ENCODE results near the gene MLLT3.

MLLT3 gene

DNA sequence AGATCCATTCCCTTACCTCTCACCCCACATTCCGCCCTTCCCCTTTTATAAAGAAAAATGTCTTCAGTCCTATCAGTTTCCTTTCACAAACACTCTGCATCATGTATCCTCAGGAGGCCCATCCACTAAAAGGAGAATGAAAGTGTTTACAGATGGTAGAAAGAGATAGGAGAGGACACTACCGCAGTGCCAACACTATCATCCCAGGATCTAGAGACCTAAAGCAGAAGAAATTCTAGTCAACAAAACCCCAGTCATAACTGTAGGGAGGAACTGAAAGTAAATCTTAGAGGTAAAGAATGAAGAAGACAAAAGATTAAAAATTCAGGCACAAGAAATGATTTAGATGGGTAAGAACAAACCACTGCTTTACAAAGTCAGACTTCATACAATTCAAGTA is 114.1 kb downstream of the MLLT3 start:
- DNase-seq, result no peak

DNA sequence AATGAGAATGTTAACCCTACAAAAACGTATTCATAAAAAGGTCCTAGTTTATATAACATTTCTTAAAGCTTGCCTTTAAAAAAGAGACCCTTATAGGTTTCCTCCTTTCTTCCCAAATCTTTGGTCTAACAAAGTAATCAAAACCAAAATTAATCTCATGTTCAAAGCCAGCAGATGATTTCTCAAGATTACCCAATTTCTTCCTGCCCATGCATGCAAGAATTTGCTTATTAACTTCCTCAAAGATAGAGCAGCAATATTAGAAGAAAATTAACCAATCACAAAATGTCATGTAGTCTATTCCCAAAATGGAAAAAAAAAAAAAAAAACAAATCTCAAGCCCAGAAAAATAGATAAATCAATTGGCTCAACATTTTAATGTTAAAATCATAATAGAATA is 114.9 kb downstream of the MLLT3 start:
- no peak for DNase-seq

DNA sequence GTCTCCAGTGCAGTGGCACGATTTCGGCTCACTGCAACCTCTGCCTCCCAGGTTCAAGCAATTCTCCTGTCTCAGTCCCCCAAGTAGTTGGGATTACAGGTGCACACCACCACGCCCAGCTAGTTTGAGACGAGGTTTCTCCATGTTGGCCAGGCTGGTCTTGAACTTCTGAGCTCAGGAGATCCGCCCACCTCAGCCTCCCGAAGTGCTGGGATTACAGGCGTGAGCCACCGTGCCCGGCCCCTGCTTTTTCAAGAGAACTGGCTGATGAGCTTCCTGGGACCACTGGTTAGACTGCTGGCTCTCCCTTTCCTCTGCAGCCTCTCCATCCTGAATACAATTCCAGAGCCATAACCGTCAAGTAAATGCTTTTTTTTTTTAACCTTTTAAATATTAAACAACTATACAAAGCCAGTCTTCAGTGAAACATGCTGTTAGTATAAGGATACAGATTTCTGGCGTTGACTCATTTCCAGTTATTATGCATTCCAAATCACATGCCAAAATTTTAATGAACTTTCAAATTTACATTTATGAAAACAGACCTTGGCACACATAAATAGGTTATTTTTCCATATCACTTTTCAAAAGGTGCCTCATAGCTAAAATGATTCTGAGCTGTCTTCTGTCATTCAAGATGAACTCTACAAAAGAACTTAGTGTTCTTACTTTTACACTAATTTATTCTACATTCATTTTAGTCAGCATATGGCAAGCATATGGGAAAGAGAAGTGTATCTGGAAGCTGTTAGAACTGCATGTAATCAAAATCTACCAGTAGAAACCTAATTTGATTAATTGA is 116.0 kb downstream of the MLLT3 start:
- DNase-seq, result no peak

DNA sequence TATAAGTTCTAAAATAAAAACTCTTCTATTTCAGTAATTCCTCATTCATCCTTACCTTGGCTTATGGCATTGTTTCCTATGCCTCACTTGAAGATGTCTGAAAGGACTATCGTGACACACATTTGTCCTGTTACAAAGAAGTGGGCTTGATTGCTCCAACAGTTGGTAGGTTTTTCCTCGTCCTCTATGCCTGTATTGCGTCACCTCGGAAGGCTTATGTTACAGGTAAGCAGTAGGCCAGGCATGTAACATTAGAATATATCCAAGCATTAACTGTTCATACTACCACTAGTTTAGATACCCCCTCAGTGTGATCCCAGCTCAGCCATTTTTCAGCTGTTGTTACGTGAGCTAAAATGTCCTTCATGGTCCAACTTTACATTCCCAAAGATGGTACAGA is 116.7 kb downstream of the MLLT3 start:
- no peak for DNase-seq

DNA sequence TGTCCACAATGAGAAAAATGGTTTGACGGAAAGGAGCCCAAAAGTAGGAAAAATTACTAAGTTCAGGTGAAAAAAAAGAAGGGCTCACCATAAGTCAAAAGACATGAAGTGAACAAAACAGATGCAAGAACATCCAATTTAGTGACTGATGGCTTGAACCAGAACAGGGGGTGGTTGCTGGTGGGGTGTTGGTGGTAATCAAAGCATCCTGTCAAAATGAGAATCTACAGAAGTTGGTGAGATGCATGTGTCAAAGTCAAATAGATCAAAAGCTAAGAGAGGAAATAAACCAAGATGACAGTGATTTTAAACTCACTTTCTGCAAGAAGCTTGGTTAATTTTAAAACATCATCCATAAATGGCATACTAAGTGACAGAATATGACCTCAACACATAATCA is 117.4 kb downstream of the MLLT3 start:
- DNase-seq, result no peak

DNA sequence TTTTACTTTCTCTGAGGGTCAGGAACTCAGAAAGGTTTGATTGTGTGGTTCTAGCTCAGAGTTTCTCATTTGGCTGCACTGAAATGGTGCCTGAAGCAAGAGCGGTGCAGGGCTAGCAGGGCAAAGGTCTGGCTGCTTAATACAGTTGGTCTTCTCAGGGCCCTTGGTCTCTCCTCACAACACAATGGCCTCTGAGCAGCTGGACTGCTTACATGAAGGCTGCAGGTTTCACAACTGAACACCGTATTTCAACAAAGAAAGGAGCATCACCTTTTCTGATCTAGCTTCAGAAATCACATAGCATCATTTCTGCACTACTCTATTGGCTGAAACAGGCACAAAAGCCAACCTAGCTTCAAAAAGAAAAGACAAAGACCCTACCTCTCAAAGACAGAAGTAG is 122.2 kb downstream of the MLLT3 start:
- no peak for DNase-seq

DNA sequence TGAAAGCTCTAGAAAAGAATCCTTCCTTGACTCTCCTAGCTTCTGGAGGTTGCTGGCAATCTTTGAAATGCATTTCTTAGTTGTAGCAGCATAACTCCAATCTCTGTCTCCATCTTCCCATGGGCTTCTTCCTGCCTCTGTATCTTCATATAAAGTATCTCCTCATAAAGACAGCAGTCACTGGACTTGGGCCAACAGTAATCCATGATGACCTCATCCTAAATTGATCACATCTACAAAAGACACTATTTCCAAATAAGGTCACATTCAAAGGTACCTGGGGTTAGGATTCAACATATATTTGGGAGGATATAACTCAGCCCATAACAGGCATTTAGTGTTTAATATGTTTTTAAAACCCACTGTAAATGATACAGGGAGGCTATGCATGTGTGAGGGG is 123.3 kb downstream of the MLLT3 start:
- no peak for DNase-seq

DNA sequence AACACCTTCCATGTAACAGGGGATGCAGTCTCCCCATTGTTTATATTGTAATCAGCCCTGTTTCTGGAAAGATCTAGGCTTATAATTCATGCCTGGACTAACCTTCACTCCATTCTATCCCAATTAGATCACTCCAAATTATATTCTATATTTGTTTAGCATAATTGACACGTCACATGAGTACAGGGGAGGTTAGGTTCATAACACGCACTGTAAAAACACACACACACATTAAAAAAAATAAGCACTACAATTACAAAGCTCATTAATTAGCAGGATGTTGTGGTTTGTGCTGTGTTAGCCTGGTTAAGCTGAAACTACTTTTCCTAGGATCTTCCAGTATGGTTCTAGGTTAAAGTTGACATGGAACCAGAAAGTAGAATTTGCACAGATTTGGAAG is 126.0 kb downstream of the MLLT3 start:
- DNase-seq, result no peak

DNA sequence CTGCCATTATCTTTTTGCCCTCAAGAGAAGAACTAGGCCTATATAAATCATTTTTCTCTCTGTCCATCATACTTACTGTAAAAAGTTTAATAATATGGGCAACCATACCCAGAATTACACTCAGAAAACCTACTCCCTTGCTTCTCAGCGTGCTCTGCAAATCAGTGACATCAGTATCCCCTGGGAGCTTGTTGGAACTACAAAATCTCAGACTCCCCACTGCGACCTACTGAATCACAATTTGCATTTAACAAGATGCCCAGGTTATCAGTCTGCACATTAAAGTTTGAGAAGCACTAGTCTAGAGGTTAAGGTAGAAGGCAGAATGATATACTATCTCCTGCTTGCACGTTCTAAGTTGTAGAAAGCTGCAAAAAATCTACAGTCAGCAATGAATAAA is 127.2 kb downstream of the MLLT3 start:
- DNase-seq, result no peak

DNA sequence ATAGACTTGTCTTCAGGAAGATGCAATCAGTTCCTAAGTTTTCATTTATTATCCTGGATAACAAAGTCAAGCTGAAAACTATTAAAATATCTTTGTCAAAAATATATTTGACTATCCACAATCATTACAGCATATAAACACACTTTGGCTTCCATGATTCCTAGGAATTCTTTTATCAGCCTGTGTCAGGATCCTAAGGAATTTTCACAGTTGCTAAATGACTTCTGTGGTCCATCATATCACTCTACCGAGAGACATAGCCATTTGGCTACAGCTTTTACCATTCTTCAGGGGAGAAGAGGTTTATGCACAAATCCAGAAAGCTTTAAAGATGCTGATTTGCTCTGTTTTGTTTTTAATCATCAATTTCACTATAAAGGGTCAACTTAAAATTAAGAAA is 128.3 kb downstream of the MLLT3 start:
- DNase-seq, result no peak

DNA sequence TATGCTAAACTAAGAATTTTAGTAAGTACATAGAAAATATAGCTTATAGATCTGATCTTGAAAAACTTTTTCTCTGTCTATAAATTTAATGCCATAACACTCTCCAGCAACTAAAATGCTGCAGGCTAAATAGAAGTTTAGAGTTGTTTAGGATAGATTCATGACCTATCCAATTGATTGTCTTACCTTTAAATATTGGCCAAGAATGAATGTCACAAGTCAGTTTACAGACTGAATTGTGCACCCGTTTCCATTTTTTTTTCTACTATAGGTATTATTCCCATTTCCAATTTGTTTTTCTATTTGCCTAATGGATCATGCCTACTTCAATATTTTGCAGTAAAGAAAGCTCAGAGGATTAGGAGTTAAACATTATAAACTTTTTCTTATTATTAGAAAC is 129.5 kb downstream of the MLLT3 start:
- DNase-seq, result no peak

DNA sequence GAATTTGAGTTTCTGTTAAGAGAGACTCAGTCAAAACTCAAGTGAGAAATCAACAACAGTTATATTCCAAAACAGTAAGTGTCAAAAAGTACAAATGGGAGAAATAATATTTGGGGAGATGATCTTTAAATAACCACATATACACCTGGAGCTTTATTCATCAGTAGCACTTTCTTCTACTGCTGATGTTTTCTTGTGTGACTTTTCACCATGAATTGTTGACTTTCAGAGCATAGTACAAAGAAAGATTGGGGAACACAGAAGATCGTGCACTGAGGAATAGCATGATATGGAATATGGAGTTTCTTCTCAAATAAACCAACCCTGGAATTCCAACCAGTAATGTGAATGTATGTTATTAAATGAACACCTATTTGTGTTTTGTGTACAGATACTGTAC is 130.7 kb downstream of the MLLT3 start:
- DNase-seq, result no peak

DNA sequence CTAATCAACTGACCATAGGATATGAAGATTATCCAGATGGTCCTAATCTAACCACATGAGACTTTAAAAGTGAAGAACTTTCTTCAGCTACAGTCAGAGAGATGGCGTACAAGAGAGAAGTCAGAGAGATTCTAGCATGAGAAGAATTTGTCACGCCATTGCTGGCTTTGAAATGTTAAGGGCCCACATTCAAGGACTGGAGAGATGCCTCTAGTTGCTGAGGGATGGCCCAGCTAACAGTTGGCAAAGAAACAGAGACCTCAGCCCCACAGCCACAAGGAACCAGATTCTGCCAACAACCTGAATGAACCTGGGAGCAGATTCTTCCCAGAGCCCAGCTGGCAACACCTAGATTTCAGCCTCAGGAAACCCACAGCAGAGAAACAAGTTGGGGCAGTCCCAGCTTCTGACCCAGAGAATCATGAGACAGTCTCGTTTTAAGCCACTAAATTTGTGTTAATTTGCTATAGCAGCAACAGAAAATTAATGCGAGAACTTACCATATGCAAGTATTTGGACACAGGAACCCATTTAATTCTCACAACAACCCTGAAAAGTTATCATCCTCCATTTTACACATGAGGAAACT is 132.0 kb downstream of the MLLT3 start:
- DNase-seq, result no peak

DNA sequence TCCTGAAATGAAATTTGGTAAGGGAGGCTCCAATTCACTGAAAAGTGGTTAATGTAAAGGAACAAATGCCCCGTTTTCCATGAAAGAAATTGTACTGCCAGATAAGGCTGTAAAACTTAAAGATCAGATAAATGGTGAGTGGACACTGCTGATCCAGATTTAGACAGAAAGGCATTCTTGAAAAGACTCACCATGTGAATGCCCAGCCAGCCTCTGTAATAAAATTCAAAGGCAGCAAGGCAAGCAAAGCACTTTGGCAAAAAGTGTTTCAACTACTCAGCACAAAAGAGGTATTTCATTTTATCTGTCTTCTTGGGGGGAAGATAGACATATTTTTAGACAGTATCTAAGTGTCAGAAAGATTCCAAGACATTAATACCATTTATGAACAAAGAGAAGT is 133.6 kb downstream of the MLLT3 start:
- no peak for DNase-seq

DNA sequence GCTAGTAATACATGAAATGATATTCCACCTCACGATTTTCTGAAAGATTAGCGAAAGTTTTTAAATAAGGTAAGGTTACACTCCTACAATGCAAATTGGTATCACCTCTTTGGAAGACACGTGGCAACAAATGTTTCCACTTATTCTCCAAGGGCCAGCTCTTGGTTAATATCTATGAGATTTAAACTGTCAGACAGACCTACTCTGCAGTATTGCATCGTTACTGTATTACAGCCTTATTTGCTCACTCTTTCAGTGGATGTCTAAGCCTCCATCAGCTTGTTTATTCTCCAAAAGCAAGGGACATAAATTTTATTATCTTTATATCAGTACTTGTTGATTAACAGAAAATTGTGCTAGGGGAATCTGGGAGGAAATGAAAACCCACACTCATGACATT is 135.7 kb downstream of the MLLT3 start:
- peak in 1 of 2 experiments; percentile 3 for DNase-seq

DNA sequence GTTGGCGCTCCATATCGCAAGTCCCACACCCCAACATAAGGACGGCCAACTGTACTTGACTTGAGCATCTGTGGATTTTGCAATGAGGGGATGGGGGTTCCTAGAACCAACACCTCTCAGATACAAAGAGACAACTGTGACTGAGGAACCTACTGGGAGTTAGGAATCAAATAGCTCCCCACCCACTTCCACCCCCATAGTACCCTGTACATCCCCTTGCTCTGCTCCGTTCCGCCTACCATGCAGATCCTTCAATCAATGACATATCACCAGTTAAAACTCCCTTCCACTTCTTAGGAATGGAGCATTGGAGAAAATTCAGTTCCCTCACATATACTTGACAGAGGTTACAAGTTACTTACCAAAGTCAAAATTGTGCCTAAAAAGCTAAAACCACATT is 140.9 kb downstream of the MLLT3 start:
- no peak for DNase-seq

DNA sequence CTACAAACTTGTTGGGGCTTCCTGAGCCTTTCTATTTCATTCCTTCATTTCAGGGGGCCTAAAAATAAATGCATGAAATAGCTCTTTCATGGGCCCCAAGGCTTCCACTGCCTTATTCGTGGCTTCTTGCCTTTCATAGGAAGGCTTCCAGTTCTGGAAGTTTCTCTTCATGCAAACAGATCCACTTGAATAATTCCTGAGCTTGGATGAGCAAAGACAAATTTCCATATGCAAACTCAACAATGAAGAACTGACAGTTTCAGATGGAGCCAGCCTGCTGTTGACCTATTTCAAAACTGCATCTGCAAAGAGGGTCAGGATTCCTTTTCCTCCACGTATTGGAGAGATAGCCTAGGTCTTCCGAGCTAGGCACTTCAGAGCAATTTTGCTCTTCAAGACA is 142.1 kb downstream of the MLLT3 start:
- DNase-seq, result no peak

DNA sequence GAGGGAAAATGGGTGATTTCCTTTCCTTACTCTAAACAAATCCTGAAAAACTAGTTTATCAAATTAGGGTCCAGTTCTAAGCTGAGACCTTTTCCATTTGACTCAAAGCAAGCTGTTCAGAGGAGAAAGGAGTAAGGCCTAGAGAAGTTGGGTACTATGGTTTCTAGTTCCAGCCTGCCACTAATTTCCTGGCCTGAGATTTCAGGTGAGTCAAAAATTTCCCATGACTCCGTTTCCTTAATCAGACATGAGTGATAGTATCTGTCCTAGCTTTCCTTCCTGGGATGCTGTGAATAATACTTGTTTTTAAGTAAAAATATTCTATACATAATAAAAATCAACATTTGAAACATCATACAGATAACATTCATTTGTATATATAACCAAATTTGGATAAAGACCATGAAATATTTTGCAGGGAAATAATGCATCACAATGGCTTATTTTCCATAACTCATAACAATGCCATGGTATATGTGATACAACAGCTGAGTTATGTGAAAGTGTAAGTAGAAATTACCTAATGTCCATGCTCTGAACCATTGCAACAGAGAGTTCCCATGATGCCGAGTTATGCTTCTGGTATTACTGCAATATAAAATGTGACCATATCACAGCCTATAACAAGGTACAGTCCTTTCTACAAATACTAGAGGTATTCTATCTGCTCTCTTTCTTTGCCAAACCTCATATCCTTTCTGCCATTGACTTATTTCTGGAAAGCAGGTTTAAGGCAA is 142.7 kb downstream of the MLLT3 start:
- DNase-seq, result no peak

DNA sequence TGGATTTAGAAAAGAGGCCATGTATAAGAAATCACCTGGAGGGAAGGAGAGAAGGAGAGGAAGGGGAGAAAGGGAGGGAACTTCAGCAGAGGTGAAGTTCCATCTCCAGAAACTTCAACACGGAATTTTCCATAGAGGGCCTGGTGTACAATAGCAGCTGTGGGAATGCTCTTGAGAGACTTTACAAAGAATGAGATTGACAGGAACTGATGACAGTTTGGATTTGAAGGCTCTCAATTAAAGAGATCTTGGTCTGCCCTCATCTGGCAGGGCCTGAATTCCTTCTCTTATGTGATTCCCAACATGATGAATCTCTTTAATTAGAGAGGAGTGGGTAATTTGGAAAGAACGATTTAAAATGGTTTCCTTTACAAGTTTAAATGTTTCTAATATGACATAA is 143.5 kb downstream of the MLLT3 start:
- peak in 1 of 2 experiments; percentile 61 for DNase-seq

DNA sequence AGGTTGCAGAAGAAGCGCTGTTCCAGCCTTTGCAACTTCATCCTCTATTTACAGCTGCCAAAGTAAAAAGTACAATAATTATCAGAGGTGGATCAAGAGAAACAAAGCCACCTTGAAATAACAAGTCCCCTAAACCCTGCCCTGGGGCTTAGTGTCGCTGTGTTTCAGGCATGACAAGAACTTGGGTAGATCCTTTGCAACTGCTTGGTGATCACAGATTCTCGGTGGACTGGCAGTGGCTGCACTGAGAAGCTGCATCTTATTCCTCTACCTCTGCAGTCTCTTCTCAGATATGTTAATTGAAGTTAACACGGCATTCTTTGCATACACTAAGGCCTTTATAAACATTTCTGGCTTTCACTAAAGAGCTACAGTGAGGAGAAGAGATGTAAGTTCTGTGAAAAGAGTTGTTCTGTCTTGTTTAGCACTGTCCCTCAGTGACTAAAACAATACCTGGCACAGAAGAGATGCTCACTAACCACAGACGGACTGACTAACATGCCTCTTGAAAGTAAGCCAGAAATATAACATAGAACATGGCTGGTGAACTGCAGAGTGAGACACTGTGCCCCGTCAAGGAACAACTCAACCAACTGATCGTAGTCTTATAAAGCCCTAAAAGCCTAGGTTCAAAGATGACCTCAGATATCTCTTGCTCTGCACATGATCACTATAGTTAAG is 144.2 kb downstream of the MLLT3 start:
- no peak for DNase-seq

DNA sequence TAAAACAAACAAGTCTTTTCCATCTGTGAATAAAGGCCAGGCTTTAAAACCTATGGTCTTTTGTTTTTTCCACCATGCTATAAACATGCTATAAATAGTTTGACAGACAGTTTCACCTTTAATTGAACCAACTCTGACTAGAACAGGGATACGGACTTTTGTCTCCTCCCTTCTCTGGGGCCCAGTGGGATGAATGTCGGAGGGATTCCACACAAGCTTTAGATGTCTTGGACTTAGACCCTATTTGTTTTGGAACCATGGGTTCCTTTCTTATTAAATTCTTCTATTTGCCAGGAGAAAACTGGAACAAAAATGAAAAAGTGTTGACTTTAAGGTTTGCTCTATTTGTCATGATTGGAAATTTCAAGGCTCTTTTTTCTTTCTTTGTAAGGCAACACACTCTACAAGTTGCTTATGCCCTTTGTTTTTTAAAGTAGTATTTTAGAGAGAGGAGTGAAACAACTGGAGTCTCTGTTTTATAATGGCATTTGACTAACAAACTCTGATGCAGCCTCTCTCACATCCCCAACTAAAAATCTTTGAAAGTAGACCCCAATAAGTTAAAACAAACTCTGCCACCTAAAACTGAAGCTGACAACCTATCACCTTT is 145.3 kb downstream of the MLLT3 start:
- DNase-seq, result no peak

DNA sequence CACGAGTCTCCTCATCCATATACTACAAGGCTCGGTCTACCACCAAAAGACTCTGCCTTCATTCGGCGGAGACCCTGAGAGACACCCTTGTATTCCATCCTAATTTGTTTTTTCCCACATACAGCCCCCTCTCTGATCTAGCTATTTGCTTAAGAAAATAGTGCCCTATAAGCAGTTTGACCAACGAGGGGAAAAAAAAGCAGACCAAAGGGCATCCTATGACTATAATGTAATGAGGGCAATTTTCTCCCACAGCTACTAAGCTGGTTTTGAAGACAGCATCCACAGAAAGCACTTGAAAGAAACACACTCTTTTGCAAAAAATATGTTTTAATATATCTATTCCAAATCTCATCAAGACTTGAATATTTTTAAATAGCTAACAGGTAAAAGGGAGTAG is 147.8 kb downstream of the MLLT3 start:
- DNase-seq, result no peak

DNA sequence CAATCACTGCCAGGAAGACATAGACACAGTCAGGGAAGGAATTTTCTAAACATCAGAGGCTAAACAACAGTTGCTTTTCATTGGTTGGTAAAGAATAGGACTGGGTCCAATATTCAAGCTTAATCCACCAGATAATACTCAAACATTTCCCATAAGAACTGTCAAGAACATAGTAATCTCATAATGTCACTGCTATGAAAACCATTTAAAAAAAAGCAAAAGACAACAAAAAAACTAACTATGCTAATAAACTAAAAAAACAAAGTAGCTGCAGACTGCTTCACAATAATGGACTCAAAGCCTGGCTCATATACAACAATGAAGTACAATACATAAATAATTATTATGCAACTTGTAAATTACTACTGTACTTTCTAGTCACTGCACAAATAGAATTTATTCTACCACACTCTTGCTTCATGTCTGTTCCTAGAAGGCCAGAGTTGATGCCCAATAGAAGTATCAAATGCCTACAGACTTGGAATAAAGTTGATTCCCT is 148.7 kb downstream of the MLLT3 start:
- DNase-seq, result no peak
